Osteocyte (in vitro differentiated cells): ENCODE results near the gene B3GAT2. TPM values are rescaled to one million over a fixed set of nuclear protein-coding genes. Genes with fewer than 3 reads are reported as not detected.

Source experiments
- DNase-seq: peaks from one replicate; pipeline ENCODE4 v3.0.0; 2021; ENCODE audit warnings: mixed read lengths; ENCODE audit not compliant: unreplicated experiment; ENCODE audit errors: extremely low spot score
- H3K27ac Mint-ChIP-seq: one replicate; pipeline ENCODE4 v1.8.0; 2021; ENCODE audit warnings: mild to moderate bottlenecking, mixed read lengths; ENCODE audit not compliant: unreplicated experiment
- H3K27me3 Mint-ChIP-seq: one replicate; pipeline ENCODE4 v1.8.0; 2021; ENCODE audit warnings: mixed read lengths; ENCODE audit not compliant: unreplicated experiment
- H3K36me3 Mint-ChIP-seq: one replicate; pipeline ENCODE4 v1.8.0; 2021; ENCODE audit warnings: mixed read lengths; ENCODE audit not compliant: unreplicated experiment
- H3K4me1 Mint-ChIP-seq: one replicate; pipeline ENCODE4 v1.8.0; 2021; ENCODE audit warnings: mixed read lengths; ENCODE audit not compliant: unreplicated experiment
- H3K4me3 Mint-ChIP-seq: one replicate; pipeline ENCODE4 v1.8.0; 2021; ENCODE audit warnings: mild to moderate bottlenecking, moderate library complexity, mixed read lengths; ENCODE audit not compliant: unreplicated experiment
- H3K9me3 Mint-ChIP-seq: one replicate; pipeline ENCODE4 v1.8.0; 2021; ENCODE audit warnings: mixed read lengths; ENCODE audit not compliant: unreplicated experiment
- CTCF ChIP-seq: fragments of 200-600 bp; sonication (generic); IDR thresholded peaks from 2 replicates; pipeline ENCODE4 v1.5.0; 2021; ENCODE audit warnings: antibody characterized with exemption, mild to moderate bottlenecking, moderate library complexity
- total RNA-seq: library from RNA; stranded (reverse); gene quantifications from 2 replicates; pipeline ENCODE4 v1.2.1, GENCODE V29; 2021

B3GAT2 gene
- total RNA-seq, 1 donor from 2014 or later: not detected

- no peak for TF ChIP-seq CTCF
- H3K9me3 Mint-ChIP-seq: no peaks in the 10 kb centered on the region
- no peak overlapping the region for H3K4me3 Mint-ChIP-seq
- no peak overlapping the region for H3K27ac Mint-ChIP-seq
- peaks cover 23% of the 10 kb centered on the region for H3K27me3 Mint-ChIP-seq
- DNase-seq: no peak
- H3K36me3 Mint-ChIP-seq: no peaks in the 10 kb centered on the region
- H3K4me1 Mint-ChIP-seq: no peaks in the 10 kb centered on the region
These were observed 53.0 kb downstream of the B3GAT2 start for GRCh38 chr6:70903665-70904452.

DNA sequence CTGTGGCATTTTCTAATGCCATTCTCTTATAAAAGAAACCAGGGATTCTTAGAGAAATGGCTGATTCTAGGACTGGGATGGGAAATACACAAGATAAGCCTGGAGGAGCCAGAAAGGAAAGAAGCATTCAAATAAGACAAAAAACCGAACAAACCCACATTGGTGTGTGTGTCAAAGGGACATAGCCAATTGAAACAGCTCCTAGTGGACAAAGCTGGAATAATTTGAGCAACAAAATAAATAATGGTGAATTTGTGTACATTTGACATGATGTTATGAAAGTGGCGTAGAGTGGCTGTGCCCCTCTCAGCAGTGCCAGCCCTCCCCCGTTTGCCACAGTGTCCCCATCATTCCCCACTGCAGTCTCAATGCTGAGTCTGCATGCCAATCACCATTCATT lies 55.5 kb downstream of the B3GAT2 start:
- TF ChIP-seq CTCF: peak; percentile 35
- H3K27ac Mint-ChIP-seq: no peak overlapping the region
- no peak for DNase-seq
- H3K36me3 Mint-ChIP-seq: no peaks in the 10 kb centered on the region
- H3K4me3 Mint-ChIP-seq: no peak overlapping the region
- no peaks in the 10 kb centered on the region for H3K9me3 Mint-ChIP-seq
- no peaks in the 10 kb centered on the region for H3K4me1 Mint-ChIP-seq
- peaks cover 25% of the 10 kb centered on the region for H3K27me3 Mint-ChIP-seq

- no peak overlapping the region for H3K27ac Mint-ChIP-seq
- H3K27me3 Mint-ChIP-seq: peaks cover 25% of the 10 kb centered on the region
- no peak for DNase-seq
- TF ChIP-seq CTCF: no peak
- H3K36me3 Mint-ChIP-seq: no peaks in the 10 kb centered on the region
- H3K4me1 Mint-ChIP-seq: no peaks in the 10 kb centered on the region
- H3K4me3 Mint-ChIP-seq: no peak overlapping the region
- H3K9me3 Mint-ChIP-seq: no peaks in the 10 kb centered on the region
These were observed 56.8 kb downstream of the B3GAT2 start for GRCh38 chr6:70900047-70900446.

DNA sequence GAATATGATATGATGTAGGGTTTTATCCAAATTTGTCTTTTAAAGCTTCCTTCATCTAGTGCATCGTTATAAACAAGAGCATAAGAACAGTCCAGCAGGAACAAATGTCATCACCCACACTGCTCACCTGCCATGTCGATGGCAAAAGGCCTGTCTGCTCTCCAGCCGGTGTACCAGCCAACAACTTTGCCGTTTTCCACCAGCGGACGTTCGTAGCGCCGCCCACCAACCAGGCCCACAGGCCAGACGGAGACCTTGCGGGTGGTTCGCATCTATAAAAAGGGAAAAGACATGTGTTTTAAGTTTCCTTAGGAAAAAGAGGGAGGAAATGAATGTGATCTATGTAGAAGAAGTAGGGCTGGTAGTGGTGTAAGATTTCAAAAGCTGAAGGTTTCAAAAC lies 62.9 kb downstream of the B3GAT2 start:
- Mint-ChIP-seq H3K4me1 (no peaks in the 10 kb centered on the region), H3K4me3 (no peak overlapping the region), H3K9me3 (no peaks in the 10 kb centered on the region), H3K36me3 (no peaks in the 10 kb centered on the region), H3K27ac (no peak overlapping the region), H3K27me3 (peaks cover 19% of the 10 kb centered on the region)
- TF ChIP-seq CTCF: no peak
- no peak for DNase-seq

GRCh38 chr6:70889270-70889669 lies 67.6 kb downstream of the B3GAT2 start:
- no peak overlapping the region for H3K27ac Mint-ChIP-seq
- DNase-seq: no peak

More at GRCh38 chr6:70889270-70889669, 67.6 kb downstream of the B3GAT2 start:
- H3K4me3 Mint-ChIP-seq: no peak overlapping the region
- H3K27me3 Mint-ChIP-seq: peaks cover 17% of the 10 kb centered on the region
- no peaks in the 10 kb centered on the region for H3K36me3 Mint-ChIP-seq
- H3K4me1 Mint-ChIP-seq: no peaks in the 10 kb centered on the region
- H3K9me3 Mint-ChIP-seq: no peaks in the 10 kb centered on the region
- TF ChIP-seq CTCF: no peak
